Natural killer cell (primary cell): ENCODE measurements around the gene CTNNA3. TPM values are rescaled to one million over a fixed set of nuclear protein-coding genes. Genes with fewer than 3 reads are reported as not detected.

Experiments
- ATAC-seq, 3 donors: fragments of 150-1000 bp in 2 of 3; fragments of 200-7000 bp in 1 of 3; cut with Tn5 transposase; 1 replicate in 1 of 3; 2 replicates in 2 of 3; pipeline ENCODE4 v1.10.0; 2021; ENCODE audit warnings: mild to moderate bottlenecking in 2 of 3, moderate library complexity in 2 of 3
- DNase-seq, 2 donors: peaks; one replicate each; pipeline versions ENCODE4 v3.0.0 to v3.0.0-alpha.2; 2013 to 2021; ENCODE audit warnings: mixed read lengths in 1 of 2
- H3K27ac ChIP-seq: one replicate; pipeline ENCODE4 v1.5.1; 2013; ENCODE audit warnings: mild to moderate bottlenecking, low read length
- H3K27me3 ChIP-seq: one replicate; pipeline ENCODE4 v1.6.1; 2013; ENCODE audit warnings: low read length; ENCODE audit not compliant: control insufficient read depth, insufficient read depth
- H3K36me3 ChIP-seq: one replicate; pipeline ENCODE4 v1.6.1; 2013; ENCODE audit warnings: low read length; ENCODE audit not compliant: control insufficient read depth, insufficient read depth
- H3K4me1 ChIP-seq: one replicate; pipeline ENCODE4 v1.6.1; 2013; ENCODE audit warnings: low read length; ENCODE audit not compliant: control insufficient read depth, insufficient read depth
- H3K4me3 ChIP-seq: one replicate; pipeline ENCODE4 v1.5.1; 2013; ENCODE audit warnings: low read length
- H3K9me3 ChIP-seq: one replicate; pipeline ENCODE4 v1.6.1; 2013; ENCODE audit warnings: low read length; ENCODE audit not compliant: control insufficient read depth, insufficient read depth
- H3K27ac Mint-ChIP-seq, 2 donors: one replicate each; pipeline ENCODE4 v1.8.0; 2022; ENCODE audit warnings: mild to moderate bottlenecking in 2 of 2, mixed read lengths in 2 of 2, moderate library complexity in 1 of 2
- H3K27me3 Mint-ChIP-seq, 2 donors: one replicate each; pipeline ENCODE4 v1.8.0; 2022; ENCODE audit warnings: low read depth in 2 of 2, mixed read lengths in 2 of 2
- H3K36me3 Mint-ChIP-seq: one replicate; pipeline ENCODE4 v1.8.0; 2022; ENCODE audit warnings: mixed read lengths
- H3K4me1 Mint-ChIP-seq, 2 donors: one replicate each; pipeline ENCODE4 v1.8.0; 2022; ENCODE audit warnings: mixed read lengths in 2 of 2
- H3K4me3 Mint-ChIP-seq: one replicate; pipeline ENCODE4 v1.8.0; 2022; ENCODE audit warnings: mild to moderate bottlenecking, moderate library complexity, mixed read lengths
- H3K9me3 Mint-ChIP-seq, 2 donors: one replicate each; pipeline ENCODE4 v1.8.0; 2022; ENCODE audit warnings: mixed read lengths in 2 of 2
- CTCF ChIP-seq: fragments of 200-600 bp; IDR thresholded peaks from one replicate; pipeline ENCODE4 v1.8.0; 2022; ENCODE audit warnings: antibody characterized with exemption
- WGBS: methylation state at CpG from one replicate; pipeline ENCODE4 v1.1.7; 2013; ENCODE audit warnings: missing lambda C conversion rate; ENCODE audit not compliant: insufficient coverage; 5-methylcytosine and 5-hydroxymethylcytosine counted together
- intact Hi-C: fragments of 100-400 bp; cut with micrococcal nuclease; formaldehyde crosslinking; loops from one replicate; pipeline ENCODE4 v1.14.2; 2022
- total RNA-seq, 4 donors: library from RNA; stranded (reverse); fragments of 120-200 nt in 1 of 4; gene quantifications; one replicate each; pipeline versions ENCODE4 v1.2.3 to v1.2.4, GENCODE V29; 2013 to 2022

Gene CTNNA3
- total RNA-seq, 3 donors from 2014 or later (not counting 1 experiment from before 2014, with no cell fraction given), result not detected

DNA sequence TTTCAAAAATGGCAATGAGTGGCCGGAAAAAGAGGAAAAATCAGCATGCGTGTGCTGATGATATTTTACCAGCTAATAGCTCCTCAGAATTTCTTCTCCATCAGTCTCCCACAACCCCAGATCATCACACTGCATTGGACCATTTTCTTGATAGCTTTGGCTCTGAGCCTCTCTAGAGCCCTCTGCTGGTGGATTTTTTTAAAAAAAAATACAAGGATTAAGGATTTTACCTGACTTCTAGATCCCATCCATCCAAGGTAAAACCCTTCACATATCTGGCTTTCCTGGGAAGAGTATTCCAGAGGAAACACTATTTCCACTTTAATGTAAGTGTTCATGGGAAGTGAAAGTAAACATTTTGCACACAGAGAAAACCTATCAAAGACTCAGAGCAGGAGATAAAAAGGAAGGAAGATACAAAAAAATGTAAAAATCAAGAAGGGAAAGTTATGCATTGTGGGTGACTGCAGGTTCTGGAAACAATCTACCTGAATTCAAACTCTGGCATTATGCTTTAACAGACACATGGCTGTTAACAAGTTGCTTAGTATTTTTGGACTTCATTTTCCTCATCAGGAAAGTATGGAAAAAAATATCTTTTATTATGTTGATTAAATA lies 389.3 kb downstream of the CTNNA3 start:
- TF ChIP-seq CTCF, result no peak
- Mint-ChIP-seq H3K4me3 (no peak overlapping the region), H3K27me3 (no peaks in the 10 kb centered on the region), H3K27ac (no peak overlapping the region), H3K9me3 (peaks cover 8 to 15% of the 10 kb centered on the region in 2 donors), H3K36me3 (no peaks in the 10 kb centered on the region), H3K4me1 (no peaks in the 10 kb centered on the region)
- Histone ChIP-seq H3K4me3 (no peak overlapping the region), H3K9me3 (no peaks in the 10 kb centered on the region), H3K4me1 (no peaks in the 10 kb centered on the region), H3K36me3 (no peaks in the 10 kb centered on the region), H3K27ac (no peak overlapping the region), H3K27me3 (no peaks in the 10 kb centered on the region)
- DNase-seq (no peak), ATAC-seq (no peak)
- WGBS, result 77% methylated on average over 2 of the region's 2 CpGs
- intact Hi-C loops, result no loop called here

- Mint-ChIP-seq H3K27me3 (no peaks in the 10 kb centered on the region), H3K4me3 (no peak overlapping the region), H3K27ac (no peak overlapping the region), H3K36me3 (no peaks in the 10 kb centered on the region), H3K9me3 (peaks cover 7 to 11% of the 10 kb centered on the region in 2 donors), H3K4me1 (no peaks in the 10 kb centered on the region)
- intact Hi-C loops, result no loop called here
- H3K4me3 ChIP-seq, result no peak overlapping the region
- no peaks in the 10 kb centered on the region for H3K4me1 ChIP-seq
- WGBS, result 91% methylated on average over 2 of the region's 3 CpGs
- no peaks in the 10 kb centered on the region for H3K36me3 ChIP-seq
- no peaks in the 10 kb centered on the region for H3K27me3 ChIP-seq
- no peak for ATAC-seq
- no peak for TF ChIP-seq CTCF
- H3K9me3 ChIP-seq, result no peaks in the 10 kb centered on the region
- DNase-seq, result no peak
- H3K27ac ChIP-seq, result no peak overlapping the region
Measured at GRCh38 chr10:67302701-67303100, 393.3 kb downstream of the CTNNA3 start.

GRCh38 chr10:67299761-67300160 lies 396.2 kb downstream of the CTNNA3 start:
- no peak for TF ChIP-seq CTCF
- H3K4me1 ChIP-seq, result no peaks in the 10 kb centered on the region
- Mint-ChIP-seq H3K9me3 (peaks cover 2 to 9% of the 10 kb centered on the region in 2 donors), H3K36me3 (no peaks in the 10 kb centered on the region), H3K4me3 (no peak overlapping the region), H3K4me1 (no peaks in the 10 kb centered on the region), H3K27ac (no peak overlapping the region), H3K27me3 (no peaks in the 10 kb centered on the region)
- H3K27me3 ChIP-seq, result no peaks in the 10 kb centered on the region
- intact Hi-C loops, result no loop called here
- no peak for ATAC-seq
- no peaks in the 10 kb centered on the region for H3K36me3 ChIP-seq
- no peak overlapping the region for H3K4me3 ChIP-seq
- no peak overlapping the region for H3K27ac ChIP-seq
- no CpG with 5 or more reads among the region's 1 CpG for WGBS
- no peak for DNase-seq
- H3K9me3 ChIP-seq, result no peaks in the 10 kb centered on the region

GRCh38 chr10:67297637-67298181 lies 398.3 kb downstream of the CTNNA3 start:
- Mint-ChIP-seq H3K4me1 (no peaks in the 10 kb centered on the region), H3K27me3 (no peaks in the 10 kb centered on the region), H3K36me3 (no peaks in the 10 kb centered on the region), H3K4me3 (no peak overlapping the region), H3K9me3 (peaks cover 0 to 6% of the 10 kb centered on the region in 2 donors), H3K27ac (no peak overlapping the region)
- ATAC-seq, result no peak
- Histone ChIP-seq H3K27me3 (no peaks in the 10 kb centered on the region), H3K27ac (no peak overlapping the region), H3K4me1 (no peaks in the 10 kb centered on the region), H3K4me3 (no peak overlapping the region), H3K36me3 (no peaks in the 10 kb centered on the region), H3K9me3 (no peaks in the 10 kb centered on the region)
- intact Hi-C loops, result no loop called here
- WGBS, result 95% methylated on average over 3 of the region's 4 CpGs
- no peak for DNase-seq
- no peak for TF ChIP-seq CTCF
